ENCODE data around the gene KCNQ1.

Gene KCNQ1

DNA sequence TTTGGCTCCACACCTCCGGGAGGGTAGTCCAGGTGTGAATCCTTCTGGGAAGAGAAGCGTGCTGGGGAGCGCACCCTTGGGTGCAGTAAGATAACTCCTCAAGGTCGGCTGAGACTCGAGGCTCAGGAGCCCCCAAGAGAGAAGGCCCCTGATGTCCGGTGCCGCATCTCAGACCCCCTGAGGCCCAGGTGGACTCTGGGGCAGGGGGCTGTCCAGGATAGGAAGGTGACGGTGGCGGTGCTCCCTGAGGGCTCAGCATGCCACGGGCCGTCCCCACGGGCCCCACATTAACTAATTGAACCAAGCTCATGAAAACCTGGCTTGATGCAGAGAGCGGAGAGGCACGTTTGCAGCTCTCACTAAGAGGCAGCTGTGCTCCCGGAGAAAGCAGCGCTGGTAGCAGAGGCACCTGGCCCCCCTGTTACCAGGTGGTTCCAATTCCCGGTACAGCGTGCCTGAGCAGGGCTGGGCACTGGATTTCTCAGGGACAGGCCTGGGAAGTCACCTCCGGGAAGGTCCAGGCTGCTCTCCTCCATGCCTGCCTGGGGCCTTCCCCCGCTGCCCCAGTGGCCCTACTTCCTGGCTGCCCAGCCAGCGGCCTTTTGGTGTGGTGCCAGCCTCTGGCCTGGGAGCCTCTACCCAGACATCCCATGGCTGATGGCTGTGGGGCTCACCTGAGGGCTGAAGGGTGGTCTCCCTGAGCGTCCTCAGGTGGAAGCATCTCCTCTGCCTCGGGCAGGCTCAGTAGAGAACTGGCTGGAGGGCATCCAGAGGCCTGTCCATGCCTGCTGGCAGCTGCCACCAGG, 1.1 kb downstream of the KCNQ1 start:
- peak; percentile 16 for DNase-seq

DNA sequence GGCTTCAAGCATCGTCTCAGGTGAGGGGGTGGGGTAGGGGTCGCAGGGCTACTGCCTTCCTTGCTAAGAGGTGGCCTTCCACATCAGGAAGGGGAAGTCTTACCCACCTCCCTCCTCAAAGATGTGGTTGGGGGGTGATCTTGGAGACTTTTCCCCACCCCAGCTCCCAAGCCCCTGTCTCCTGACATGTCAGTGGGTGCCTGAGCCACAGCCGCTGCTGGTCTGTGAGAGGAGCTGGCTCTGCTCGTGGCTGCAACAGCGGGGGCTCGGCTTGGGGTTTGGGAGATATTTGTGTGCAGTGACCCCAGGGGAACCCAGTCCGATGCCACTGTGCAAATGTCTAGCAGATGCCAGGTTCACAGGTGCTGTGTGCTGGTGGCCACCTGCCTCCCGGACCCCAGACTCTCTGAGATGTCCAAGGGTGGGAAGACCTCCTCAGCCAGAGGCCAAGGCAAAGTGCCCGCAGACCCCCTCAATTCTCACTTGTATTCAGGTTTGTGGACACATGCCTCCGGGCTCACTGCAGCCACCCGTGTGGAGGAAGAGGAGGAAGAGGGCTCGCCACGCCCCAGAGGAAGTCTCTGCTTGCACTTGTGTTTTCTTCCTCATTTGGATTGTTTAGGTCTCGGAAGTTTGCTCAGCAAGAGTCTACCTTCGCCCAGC, 1.9 kb downstream of the KCNQ1 start:
- DNase-seq, result peak; percentile 16

DNA sequence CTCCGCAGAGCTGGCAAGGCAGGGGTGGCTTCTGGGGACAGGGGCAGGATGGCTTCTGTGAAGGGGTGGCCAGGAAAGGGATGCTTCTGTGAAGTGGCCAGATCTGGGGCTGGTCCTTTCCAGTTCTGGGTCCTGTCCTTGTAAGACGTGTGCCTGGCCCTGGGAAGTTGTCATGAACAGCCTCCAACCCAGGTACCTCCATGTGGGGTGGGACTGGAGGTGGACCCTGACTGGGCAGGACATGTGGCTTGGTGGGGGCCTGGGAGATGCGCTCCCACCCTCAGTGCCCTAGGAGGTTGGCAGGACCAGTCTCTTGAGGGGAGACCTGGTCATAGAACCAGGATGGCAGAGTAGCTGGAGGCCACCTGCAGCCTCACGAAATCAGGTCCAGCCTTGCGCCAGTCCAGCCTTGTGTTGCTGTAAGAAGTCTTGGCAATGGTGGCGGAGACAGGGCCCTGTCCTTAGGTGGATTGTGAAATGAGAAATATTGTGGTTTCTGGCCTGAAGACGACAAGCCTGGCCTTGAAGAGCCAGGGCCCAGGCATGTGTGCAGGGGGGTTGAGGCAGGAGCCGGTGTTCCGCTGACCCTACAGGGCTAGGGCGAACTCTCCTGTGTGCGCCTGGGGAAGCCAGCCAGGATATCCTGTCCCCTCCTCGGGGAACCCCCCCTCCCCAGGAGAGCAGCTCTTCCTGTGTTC, 2.6 kb downstream of the KCNQ1 start:
- DNase-seq, result no peak

DNA sequence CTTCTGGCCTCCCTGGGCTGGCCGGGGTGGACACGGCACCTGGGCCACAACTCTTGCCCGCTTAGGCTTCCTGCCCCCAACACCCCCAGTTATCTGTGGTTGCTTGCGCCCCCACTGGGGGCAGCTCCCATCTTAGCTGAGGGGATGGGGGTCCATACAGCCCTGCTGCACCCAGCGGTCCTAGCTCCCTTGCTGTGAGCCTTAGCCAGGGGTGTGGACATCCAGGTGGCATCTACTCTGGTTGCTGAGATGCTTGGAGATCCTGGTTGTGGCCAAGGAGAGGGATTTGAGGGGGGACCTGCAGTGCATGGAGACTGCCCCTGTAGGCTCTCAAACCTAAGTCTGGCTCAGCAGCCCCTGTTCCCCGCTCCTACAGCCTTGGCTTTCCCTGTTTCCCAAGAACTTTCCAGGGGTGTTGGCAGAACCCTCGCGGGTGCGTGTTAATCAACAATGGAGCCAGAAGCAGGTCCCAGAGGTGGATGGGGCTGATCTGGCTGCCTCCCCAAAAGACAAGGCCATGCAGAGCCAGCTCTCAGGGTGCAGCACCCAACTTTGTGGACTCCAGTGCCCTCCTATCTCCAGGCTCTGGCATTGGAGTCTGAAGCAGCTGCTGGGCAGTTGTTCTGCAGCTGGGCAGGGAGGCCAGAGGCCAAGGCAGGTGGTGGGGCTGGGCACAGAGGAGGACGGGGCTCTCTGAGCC, 3.3 kb downstream of the KCNQ1 start:
- DNase-seq, result peak; percentile 5

DNA sequence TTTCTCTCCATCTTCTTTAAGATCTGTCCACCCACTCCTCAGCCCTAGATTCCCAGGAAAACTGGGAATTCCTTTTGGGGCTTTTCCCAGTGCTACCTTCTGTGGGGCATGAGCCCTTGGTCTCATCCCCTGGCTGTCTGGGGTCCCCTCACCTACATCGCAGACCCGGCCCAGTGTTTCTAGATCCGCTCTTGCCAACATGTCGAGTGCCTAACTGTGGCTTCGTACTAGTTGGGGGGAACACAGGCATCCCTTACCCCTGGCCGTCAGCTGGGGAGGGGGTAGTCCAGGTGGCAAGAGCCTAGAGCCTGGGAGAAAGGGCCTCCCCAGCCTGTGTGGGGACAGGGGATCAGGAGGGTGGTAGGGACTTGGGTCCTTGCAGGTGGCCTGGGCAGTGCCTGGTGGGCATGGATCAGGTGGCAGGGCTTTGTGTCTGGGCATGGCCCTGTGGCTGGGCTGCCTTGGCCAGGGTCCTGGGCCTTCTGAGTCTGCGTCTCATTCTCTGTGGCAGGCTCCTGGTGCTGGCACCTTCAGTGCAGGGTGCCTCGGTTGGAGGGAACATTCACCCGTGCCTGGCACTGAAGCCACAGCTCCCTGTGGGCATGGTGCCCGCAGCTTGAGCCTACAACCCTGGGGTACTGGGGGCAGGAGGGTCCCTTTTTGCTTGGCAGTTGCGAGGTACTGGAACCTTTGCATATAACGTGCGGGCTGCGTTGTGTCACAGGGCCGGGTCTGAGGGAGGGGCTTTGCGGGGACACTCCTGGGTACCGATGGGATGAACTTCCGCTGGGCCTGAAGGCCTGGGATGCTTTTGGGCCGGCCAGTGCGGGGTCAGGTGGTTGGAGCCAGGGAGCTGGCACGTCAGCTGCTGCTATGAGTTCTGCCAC, 4.1 kb downstream of the KCNQ1 start:
- DNase-seq, result peak; percentile 9

DNA sequence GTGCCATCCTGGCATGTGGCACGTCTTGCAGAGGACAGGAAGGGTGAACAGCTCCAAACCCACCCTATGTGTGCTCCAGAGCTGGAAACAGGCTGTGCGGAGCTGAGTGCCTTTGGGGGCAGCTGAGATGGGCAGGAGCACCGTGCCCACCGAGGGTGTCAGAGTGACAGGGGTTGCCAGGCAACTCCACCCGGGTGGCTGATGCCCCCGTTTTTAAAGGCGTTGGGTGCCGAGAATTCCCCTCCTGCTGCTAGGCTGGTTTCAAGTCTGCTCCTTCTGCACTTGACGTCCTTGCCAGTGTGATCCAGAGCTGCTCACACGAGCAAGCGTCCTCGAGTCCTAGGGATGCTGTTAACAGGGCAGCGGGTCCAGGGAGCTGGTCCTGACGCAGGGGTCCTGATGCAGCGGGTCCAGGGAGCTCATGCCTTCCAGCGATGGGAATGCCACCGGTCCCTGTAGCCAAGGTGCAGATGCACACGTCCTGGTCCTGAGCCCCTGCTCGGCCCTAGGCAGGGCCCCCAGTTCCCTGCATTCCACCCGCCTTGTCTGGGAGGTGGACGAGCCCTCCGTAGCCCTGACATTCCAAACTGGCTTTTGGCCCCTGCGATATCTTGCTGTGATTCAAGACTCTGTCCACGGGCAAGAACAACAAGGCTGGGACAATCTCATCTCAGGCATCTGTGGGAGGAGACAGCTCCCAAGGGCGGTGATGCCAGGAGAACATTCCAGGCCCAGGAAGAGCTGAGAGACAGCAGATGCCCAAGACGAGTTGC, 4.9 kb downstream of the KCNQ1 start:
- peak; percentile 13 for DNase-seq

DNA sequence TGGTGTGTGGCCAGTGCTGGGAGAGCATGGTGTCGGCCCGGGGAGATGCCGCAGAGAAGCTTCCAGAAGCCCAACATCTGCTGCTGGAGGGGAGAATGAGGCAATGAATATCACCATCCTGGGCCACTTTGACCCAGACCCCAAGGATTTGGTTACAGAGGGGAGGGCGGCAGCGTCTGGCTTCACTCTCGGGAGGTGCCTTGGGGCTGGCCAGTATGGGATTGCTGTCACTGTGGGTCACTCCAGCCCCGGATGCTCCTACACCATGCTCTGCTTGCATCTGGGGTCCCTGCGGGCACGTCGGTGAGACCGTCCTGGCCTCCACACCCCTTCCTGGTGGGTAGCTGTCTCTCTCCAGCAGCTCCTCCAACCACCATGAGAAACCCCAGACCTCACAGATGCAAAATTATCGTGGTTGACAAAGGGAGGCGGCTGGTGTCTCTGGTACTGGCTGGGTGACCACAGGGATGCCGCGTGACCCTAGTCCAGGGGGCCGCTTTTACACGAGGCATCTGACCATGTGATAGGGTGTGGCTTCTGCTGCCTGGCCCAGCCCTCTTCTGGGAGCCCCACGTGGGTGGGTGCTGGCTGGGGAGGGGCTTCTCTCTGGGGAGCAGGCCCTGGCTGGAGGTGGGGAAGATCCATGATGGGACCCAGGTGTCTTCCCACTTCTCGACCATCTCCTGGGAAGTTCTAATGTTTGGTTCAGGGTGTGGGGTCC, 5.7 kb downstream of the KCNQ1 start:
- DNase-seq, result peak; percentile 11

DNA sequence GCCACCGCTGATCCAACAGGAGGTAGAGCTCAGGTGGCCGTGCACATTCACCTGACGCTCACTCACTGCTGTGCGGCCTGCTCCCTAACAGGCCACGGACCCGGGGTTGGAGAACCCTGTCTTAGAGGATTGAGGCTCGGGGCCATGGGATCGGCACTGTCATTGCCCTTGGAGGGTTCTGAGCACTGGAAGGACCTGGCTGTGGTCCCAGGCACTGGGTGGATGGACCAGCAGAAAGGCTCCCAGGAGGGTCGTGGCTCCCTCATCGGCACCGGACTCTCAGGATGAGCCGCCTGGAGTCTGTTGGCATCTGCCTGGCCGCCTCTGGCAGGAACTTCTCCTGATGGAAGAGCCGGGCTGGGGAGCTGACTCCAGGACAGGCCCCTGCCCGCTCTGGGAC, 6.5 kb downstream of the KCNQ1 start:
- peak; percentile 12 for DNase-seq

DNA sequence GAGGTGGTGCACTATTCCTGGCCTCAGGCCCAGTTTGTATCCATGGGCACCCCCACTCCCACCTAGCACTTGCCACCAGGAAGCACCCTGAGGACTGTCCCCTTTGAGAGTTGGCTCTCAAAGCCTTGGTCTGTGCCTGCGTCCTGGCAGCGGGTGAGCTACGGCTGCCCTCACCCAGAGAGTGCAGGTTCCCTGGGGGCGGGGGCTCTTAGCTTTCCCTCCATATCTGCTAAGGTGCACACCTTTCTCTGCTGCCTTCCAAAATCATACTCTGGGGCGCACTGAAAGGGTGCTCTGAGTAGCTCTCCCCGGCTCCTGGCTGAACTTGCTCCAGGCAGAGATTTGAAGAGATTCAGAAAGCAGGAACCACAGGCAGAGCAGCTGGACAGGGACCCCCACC, 7.1 kb downstream of the KCNQ1 start:
- peak; percentile 9 for DNase-seq

DNA sequence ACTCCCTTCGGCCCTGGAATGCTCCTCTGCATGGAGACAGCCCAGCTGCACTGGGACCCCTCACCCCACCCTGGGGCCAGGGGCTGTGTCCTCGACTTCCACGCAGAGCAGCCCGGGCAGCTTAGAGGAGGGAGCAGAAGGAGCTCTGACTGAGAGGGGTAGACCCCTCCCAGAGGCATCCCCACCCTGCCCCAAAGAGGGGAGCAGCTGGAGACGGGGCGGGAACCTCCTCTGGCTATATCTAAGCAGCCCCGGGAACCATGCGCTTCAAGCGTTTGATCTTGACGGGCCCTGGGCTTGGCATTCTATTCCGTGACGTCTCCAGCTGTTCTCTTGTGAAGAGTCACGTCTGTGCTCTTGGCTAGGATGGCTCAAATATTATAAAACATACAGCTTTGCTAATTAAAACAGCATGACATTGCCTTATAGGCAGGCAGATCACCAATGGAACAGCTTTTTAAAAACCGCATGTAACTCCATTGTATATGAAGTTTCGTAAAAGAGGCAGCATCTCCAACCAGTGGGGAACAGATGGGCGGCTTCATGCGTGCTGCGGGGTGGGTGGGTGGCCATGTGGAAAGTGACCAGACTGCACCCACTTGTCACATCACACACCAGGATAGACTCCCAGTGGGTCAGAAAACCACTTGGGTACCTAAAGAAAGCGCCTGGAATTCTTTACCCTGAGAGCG, 7.7 kb downstream of the KCNQ1 start:
- peak; percentile 10 for DNase-seq

DNA sequence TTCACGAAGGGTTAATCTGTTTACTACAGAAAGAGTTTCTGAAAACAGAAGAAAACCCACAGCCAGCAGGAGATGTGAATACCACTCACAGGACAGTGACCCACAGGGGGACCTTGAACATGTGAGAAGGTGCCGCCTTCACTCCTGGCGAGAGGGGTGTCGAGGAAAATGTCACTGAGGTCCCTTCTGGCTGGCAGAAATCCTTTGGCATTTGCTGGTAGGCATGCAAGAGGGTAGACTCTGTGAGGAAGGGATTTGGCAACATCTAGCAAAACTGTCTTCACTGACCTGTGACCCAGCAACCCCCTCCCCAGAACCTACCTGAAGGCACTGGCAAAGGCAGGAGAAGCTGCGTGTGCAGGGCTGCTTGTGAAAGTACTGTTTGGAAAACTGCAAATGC, 8.6 kb downstream of the KCNQ1 start:
- no peak for DNase-seq

DNA sequence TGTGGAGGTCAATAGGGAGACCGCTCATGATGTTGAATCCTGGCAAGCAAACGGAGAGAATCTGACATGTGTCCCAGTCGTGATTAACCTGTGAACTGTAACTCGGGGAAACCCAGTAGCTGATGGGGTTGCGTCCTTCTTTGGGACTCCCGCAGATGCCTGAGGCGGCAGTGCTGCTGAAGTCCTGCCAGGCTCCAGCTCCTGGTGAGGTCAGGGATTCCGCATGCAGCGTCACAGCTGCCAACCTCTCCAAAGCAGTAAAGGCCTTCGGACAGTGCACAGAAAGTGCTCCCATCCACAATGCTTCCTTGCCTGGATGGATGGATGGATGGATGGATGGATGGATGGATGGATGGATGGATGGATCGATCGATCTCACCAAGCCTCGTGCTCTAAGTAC, 13.5 kb downstream of the KCNQ1 start:
- no peak for DNase-seq

DNA sequence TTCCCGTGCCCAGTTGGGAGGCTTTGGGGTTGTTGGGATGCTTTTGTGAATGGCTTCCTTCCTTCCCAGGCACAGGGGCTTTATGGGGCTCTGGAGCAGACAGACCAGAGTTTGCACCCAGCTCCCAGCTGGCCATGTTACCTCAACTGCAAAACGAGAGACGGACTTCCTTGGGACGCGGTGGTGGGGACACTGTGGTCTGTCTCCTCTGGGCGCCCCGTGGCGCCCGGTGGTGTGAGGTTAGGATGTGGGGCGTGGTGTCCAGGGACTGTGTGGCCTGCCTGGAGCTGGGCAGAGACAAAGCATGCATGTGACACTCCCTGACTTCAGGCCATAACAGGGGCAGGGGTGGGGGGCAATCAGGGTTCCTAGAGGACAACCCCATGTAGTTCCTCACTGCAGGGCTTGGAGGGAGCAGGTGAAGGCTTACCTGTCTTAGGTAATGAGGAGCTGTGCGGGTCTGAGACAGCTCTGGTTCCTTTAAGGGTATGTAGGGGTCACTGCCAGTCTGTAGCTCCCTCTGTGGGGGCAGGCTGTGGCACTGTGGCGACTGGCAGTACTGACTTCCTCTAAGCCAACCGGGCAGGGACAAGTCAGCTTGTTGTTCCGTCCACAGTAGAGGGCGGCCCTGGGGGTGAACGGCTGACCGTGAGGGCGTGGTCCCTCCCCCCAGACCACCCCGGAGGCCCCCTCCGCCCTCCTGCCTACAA, 14.4 kb downstream of the KCNQ1 start:
- DNase-seq, result no peak

DNA sequence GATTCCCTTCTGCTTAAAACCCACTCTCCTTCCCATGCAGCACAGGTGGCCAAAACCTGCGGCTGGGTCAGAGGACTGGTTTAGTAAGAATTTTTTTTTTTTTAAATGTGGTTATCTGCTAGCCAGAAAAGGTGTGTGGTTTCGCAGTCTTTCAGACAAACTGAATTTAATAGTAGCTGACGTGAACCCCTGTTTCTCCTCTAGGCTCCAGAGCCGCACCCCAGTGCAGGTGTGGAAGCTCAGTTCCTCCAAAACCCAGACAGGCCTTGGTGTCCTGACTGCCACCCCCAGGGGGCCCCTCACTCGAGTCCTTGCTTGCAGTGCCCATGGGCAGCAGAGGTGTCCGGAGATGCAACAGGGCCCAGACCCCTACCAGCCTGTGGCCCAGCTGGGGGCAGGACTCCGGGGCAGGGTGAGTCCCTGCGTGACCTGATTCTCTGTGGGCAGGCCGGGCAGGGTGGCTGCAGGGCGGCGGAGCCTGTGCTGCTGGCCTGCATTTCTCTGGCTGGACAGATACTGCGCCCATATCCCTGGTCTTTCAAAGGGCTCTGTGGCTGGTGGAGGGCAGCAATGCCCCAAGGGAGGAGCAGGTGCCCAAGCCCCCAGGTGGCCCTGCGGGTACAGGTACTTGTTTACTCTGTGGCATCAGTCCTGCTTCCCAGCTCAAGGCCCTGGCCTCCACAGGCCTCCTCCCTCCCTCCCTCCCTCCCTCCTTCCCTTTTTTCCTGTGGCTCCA, 15.2 kb downstream of the KCNQ1 start:
- DNase-seq, result no peak

DNA sequence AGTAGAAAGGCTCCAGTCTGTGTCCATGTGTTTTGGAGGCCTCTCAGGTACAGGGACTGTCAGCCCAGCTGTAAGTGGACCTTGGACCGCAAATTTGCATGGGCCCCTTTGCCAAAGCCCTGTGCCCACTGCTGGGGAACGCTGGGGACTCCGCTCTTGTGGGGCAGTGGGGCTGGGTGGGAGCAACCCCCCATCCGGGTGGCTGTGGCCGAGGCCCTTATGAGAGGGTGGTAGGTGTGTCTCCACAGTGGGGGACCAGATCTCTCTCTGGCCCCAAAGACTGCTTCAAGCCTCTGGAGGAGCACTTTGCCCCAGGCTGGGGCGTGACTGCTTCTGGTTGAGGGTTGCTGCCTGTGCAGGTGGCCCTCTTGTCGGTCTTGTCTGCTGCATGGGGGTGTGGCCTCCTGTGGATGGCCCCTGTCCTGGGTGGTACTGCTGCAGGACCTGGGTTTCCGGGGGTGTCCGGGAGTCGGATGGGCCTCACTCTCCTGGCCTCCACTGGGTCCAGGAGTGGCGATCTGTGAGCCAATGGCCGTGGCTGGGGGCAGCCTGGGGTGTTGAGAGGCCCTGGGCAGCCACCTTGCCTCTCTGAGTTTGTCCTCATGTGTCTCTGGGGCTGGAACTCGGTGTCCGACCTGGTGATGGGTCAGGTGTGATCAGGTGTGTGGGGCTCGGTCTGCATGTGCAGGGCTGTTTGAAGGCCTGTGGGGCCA, 15.9 kb downstream of the KCNQ1 start:
- no peak for DNase-seq

DNA sequence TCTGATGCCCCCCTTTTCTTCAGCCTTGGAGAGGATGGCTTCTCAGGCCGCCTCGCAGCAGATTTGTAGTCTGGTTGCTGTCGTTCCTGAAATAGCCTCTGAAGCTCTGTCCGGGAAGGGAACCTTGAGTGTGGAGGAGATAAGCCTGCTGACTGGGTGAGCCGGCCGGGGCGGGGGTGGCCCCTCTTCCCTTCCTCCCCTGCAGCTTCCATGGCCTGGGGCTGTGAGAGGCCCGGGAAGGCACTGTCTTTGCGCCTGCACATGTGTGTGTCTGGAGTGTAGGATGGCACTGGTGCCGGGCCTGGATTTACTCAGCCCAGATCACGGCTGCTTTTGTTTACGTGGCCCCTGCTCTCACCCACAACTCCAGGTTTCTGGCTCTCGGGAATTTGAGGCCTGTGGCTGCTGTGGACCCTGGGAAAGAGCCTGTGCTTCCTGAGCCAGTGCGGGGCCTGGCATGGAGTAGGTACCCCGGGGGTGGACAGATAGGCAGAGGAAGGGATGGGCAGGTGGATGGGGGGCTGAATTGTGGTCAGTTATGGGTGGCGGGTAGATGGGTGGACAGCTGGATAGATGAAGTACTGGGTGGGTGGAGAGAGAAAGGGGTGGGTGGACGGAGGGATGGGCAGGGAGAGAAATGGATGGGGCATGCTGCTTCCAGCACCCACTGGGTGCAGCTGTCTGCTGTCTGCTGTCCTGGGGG, 16.6 kb downstream of the KCNQ1 start:
- no peak for DNase-seq

DNA sequence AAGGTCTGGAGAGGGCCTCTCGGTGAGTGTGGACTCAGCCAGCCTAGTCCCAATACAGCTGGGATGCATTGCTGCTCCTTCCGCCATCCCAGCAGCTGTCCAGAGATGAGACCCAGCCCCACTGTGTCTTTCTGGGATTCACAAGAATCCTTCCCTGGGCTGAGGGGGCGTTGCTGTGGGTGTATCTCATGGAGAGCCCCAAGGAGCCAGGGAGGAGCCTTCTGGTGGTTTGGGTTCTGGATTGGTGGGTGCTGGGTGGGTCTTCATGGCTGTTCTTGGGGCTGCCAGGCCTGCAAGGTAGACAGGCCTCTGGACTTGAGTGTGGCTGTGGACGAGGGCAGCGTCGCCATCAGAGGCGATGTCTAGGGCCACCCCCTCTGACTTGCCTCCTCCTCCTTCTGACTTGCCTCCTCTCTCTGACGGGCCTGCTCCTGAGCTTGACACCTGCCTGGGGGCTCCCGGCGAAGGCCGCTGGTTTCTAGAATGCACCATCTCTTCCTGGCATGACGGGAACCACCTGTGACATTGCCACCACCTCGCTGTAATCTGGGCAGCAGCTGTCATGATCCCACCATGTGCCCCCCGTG, 17.2 kb downstream of the KCNQ1 start:
- DNase-seq, result no peak

Data from activated CD8-positive, alpha-beta memory T cell treated with anti-CD3 and anti-CD28 coated beads, Interleukin-2, amount 50 U/mL, for 4 hours (primary cell).